ENCODE results near the gene ADGRG3.
A peak's percentile ranks its signal among the peaks of the same experiment; 100 is the strongest.

- TF ChIP-seq CTCF (IDR thresholded peaks at IDR 0.05; ENCODE audit: insufficient read depth, low read length, poor library complexity, severe bottlenecking) (peak; percentile 39), EZH2phosphoT487 (conservative IDR thresholded peaks at IDR 0.05; ENCODE audit: low read length) (no peak)
Observed at GRCh38 chr16:57720142-57720575, 52.1 kb downstream of the ADGRG3 start.

Measured in SU-DHL-6 (cell line).